ENCODE measurements around the gene PDE4DIP. TPM values are rescaled to one million over a fixed set of nuclear protein-coding genes. Genes with fewer than 3 reads are reported as not detected.
"Not testable (repeated sequence)": the region's sequence is repeated elsewhere in the genome, so short reads cannot be mapped to it uniquely, and the experiment has no call there.

Gene PDE4DIP
- polyA plus RNA-seq, 1 experiment = 95.8 TPM

DNA sequence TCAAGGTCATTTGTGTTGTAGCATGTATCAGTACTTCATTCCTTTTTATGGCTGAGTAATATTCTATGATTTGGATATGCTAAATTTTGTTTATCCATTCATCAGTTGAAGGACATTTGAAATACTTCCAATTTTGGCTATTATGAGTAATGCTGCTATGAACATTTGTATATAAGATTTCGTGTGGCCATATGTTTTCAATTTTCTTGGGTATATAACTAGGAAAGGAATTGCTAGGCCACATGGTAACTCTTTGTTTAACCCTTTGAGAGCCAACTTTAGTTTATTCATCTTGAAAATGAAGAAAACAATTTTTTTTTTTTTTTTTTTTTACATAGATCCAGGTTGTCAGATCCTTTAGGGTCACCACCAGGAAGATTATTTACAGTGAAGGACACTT is 37.0 kb downstream of the PDE4DIP start:
- POLR2A ChIA-PET; DNase-seq (ENCODE audit: low read depth, low spot score); H3K27ac ChIP-seq (ENCODE audit: low read depth, low read length); H3K9me3 ChIP-seq (ENCODE audit: control insufficient read depth, insufficient read depth, low read length); CTCF ChIA-PET; H3K4me3 ChIP-seq (ENCODE audit: low read depth, low read length); H3K27me3 ChIP-seq (ENCODE audit: control insufficient read depth, insufficient read depth, low read length): not testable (repeated sequence)

DNA sequence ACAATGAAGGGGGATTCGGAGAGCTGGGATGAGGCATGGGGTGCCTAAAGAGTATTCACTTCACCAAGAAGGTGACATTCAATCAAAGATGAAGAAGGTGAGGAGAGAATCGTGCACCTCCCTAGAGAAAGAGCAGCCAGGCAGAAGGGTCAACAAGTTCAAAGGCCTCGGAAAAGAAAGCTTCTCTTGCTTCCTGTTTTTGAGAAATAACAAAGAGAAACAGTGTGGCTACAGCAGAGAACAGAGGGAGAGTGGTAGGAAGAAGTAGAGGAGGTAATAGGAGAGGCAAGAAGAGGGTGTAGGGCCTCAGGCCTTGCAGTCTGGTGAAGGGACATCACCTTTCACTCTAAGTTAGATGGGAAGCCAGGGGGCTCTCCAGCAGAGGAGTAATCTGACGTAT is 41.0 kb downstream of the PDE4DIP start:
- POLR2A ChIA-PET; H3K9me3 ChIP-seq (ENCODE audit: control insufficient read depth, insufficient read depth, low read length); H3K27me3 ChIP-seq (ENCODE audit: control insufficient read depth, insufficient read depth, low read length); H3K4me3 ChIP-seq (ENCODE audit: low read depth, low read length); CTCF ChIA-PET; H3K27ac ChIP-seq (ENCODE audit: low read depth, low read length); DNase-seq (ENCODE audit: low read depth, low spot score): not testable (repeated sequence)

DNA sequence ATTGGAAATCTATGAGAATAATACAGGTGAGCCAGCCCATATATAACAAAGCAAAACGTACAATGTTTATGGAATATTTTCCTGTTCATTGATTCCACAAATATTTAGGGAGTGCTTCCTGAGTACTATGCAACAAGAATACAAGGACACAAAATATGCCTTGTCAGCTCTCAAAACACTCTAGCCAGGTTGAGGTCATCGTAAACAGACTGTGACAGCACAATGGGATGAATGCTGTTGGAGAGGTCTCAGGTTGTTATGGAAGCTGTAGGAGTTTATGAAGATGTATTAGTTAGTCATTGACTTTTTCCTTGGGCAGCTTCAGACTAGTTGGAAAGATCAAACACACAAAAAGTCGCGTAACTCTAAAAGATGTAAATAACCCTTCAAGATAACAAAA is 42.1 kb downstream of the PDE4DIP start:
- H3K27me3 ChIP-seq (ENCODE audit: control insufficient read depth, insufficient read depth, low read length); POLR2A ChIA-PET; DNase-seq (ENCODE audit: low read depth, low spot score); CTCF ChIA-PET; H3K27ac ChIP-seq (ENCODE audit: low read depth, low read length); H3K9me3 ChIP-seq (ENCODE audit: control insufficient read depth, insufficient read depth, low read length); H3K4me3 ChIP-seq (ENCODE audit: low read depth, low read length): not testable (repeated sequence)

DNA sequence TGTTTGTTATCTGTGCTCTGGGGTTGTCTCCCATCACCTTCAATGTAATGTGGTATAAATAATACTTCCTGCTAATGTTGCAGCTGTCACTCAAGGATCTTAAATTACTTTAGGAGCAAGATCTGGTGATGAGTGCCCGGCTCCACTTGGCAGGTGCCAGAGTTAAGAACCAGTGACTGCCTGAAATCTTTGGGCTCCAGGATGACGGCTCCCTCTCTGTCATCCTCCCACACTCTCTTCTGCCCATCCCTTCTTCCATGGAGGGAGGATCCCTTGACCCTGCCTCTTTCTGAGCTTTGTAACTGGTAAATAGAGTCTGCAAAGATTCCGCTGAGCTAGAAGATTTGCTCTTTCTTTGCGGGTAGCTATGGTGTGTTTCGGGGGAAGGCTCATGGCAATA is 44.4 kb downstream of the PDE4DIP start:
- CTCF ChIA-PET; H3K9me3 ChIP-seq (ENCODE audit: control insufficient read depth, insufficient read depth, low read length); POLR2A ChIA-PET; DNase-seq (ENCODE audit: low read depth, low spot score); H3K4me3 ChIP-seq (ENCODE audit: low read depth, low read length); H3K27ac ChIP-seq (ENCODE audit: low read depth, low read length); H3K27me3 ChIP-seq (ENCODE audit: control insufficient read depth, insufficient read depth, low read length): not testable (repeated sequence)

DNA sequence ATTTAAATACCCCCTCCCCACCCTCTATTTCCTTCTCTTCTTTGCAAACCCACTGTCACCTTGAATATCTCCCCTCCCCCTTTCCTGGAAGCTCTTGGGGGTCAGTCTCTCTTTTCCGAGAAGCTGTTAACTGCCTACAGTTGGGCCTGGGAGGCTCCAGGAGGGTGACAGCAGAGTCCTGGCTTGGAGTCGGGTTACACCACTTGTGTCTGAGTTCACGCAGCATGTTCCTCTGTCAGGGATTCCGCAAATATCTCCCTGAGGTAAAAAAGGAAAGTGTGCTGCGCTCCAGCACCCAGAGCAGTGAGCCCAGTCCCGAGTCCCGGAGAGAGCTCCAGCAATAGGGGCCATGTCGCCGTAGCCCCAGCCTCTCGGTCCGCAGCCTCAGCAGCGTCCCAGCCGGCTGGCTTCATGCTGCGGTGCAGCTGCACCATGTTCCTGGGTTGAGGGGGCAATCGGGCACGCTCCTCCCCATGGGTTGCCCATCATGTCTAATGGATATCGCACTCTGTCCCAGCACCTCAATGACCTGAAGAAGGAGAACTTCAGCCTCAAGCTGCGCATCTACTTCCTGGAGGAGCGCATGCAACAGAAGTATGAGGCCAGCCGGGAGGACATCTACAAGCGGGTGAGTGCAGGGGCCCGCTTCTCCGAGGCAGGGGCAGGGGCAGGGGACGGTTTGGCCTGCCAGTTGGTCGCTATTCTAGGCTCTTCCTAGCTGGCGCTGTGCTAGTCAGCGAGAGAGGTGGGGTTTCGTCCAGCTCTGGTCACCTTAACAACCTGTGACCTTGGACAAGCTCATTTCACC is 45.2 kb downstream of the PDE4DIP start:
- H3K4me3 ChIP-seq (ENCODE audit: low read depth, low read length); DNase-seq (ENCODE audit: low read depth, low spot score); H3K9me3 ChIP-seq (ENCODE audit: control insufficient read depth, insufficient read depth, low read length); CTCF ChIA-PET; H3K27ac ChIP-seq (ENCODE audit: low read depth, low read length); H3K27me3 ChIP-seq (ENCODE audit: control insufficient read depth, insufficient read depth, low read length); POLR2A ChIA-PET: not testable (repeated sequence)

DNA sequence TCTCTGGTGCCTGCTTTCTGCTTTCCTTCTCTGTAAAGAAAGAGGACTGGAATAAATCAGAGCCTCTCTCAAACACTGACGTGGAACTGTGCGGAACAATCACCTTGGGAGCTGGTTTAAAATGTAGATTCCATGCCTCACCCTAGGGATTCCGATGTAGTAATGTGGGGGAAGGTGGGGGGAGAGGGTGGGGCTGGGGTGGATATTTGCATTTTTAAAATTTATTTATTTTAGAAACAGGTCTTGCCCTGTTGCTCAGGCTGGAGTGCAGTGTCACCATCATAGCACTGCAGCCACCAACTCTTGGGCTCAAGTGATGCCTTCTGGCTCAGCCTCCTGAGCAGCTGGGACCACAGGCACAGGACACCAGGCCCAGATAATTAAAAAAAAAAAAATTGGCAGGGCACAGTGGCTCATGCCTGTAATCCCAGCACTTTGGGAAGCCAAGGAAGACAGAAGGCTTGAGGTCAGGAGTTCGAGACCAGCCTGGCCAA is 45.9 kb downstream of the PDE4DIP start:
- H3K4me3 ChIP-seq (ENCODE audit: low read depth, low read length); H3K27me3 ChIP-seq (ENCODE audit: control insufficient read depth, insufficient read depth, low read length); H3K27ac ChIP-seq (ENCODE audit: low read depth, low read length); POLR2A ChIA-PET; H3K9me3 ChIP-seq (ENCODE audit: control insufficient read depth, insufficient read depth, low read length); CTCF ChIA-PET; DNase-seq (ENCODE audit: low read depth, low spot score): not testable (repeated sequence)

DNA sequence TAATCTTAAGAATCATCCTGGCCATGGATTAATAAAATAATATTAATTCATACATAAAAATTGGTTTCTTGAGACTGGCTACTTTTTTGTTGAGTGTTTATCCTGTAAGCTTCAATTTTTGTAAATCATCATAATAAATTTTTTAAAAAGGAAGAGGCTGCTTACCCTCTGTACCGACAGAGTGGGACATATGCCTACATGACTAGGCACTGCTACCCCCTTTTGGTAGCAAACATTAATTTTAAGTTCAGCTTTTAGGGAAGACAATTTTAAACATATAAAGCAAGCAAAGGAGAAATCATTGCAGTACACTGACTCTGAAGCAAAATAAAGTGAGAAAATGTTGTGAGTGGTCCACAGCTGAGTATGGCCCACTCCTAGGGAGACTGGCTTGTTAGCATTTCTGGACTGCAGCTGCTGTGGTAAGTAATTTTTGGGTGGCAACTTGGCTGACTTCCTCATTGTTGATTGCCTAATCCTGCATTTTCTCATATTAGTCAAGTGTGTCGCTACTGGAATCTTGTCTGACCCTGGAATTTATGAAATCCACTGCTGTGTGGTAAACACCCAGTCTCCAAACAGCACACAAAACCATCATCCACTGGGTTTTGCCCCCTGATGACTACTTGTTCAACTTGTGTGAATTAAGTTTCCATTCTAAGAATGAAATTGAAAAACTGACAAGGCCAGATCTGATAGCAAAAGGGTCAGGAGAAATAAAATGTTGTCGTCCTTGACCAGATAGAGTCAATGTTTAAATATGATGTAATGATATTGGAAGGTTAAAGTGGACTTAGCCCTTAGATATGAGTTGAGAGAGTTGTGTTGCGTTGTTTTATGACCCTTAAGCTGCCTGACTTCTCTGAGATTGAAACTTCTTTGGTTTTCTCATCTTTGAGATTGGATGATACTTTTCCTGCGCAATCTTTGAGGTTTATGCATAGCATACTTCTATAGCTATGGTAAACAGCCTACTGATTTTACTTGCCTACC is 50.4 kb downstream of the PDE4DIP start:
- H3K9me3 ChIP-seq (ENCODE audit: control insufficient read depth, insufficient read depth, low read length); H3K4me3 ChIP-seq (ENCODE audit: low read depth, low read length); DNase-seq (ENCODE audit: low read depth, low spot score); CTCF ChIA-PET; H3K27ac ChIP-seq (ENCODE audit: low read depth, low read length); POLR2A ChIA-PET; H3K27me3 ChIP-seq (ENCODE audit: control insufficient read depth, insufficient read depth, low read length): not testable (repeated sequence)

DNA sequence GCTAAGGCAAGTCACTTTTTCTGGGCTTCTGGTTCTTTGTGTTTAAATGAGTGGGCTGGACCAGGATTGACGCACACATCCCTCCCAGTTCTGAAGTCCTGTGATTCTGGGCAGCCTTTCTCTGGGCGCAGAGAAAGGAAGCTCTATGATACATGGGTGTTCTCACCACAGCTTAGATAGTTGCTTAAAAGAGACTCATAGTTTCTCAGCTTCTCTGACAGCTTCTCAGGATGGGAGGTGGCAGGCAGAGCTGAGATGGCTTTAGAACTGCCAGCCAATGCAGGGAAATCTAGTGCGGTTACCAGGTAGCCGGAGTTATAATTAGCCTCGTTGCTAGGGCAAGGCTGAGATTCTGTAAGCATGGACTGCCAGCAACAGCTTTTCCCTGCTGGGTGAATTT is 55.8 kb downstream of the PDE4DIP start:
- H3K27me3 ChIP-seq (ENCODE audit: control insufficient read depth, insufficient read depth, low read length); POLR2A ChIA-PET; H3K4me3 ChIP-seq (ENCODE audit: low read depth, low read length); DNase-seq (ENCODE audit: low read depth, low spot score); H3K9me3 ChIP-seq (ENCODE audit: control insufficient read depth, insufficient read depth, low read length); CTCF ChIA-PET; H3K27ac ChIP-seq (ENCODE audit: low read depth, low read length): not testable (repeated sequence)

DNA sequence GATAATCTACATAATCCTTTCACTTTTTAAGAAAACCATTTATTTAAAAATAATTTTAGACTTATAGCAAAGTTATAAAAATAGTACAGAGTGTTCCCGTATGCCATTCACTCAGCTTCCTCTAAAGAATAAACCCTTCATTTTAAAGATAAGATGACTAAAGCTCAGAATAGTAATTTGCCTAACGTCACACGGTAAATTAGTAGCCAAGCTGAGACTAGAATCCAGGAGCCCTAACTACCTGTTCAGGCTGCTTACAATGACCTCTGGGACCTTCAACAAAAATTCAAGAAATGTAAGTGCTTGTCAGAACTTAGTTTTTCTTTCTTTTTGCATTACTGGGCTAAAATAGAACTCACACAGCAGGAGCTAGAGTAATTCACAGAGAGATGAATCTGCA is 56.5 kb downstream of the PDE4DIP start:
- POLR2A ChIA-PET; H3K4me3 ChIP-seq (ENCODE audit: low read depth, low read length); H3K9me3 ChIP-seq (ENCODE audit: control insufficient read depth, insufficient read depth, low read length); CTCF ChIA-PET; H3K27me3 ChIP-seq (ENCODE audit: control insufficient read depth, insufficient read depth, low read length); H3K27ac ChIP-seq (ENCODE audit: low read depth, low read length); DNase-seq (ENCODE audit: low read depth, low spot score): not testable (repeated sequence)

DNA sequence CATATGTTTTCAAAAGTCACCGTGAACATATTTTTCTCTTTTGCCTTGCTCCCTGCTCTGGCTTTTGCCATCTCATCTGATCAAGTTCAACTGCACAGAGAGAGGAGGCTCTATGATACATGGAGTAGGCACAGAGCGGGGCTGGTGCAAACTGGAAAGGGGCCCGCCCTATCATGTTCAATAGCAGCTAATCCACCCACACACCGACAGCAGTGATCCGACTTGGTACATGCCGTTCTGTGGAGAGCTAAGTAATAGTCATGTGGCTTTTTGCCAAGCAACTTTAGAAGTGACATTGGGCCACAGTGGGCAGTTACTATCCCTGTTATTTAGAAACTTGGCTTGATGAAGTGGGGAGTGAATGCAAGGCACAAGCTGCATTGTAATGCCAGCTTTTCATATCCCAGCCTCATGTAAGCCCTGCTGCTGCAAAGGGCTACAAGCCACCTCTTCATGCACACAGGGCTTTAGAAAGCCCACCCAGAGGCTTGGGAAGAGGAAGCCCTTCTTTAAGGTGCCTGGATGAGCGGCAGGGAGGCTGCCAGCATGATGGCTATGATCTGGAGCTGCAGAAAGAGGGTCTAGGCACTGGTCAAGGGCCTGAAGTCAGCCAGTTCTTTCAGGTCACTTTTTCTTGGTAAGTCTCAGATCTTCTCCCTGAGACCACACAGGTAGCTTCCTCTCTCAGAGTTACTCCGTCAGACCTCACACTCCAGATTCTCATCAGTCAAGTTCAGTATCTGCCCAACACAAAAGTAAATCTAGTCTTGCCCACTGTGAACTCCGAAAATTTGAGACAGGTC is 57.1 kb downstream of the PDE4DIP start:
- H3K27ac ChIP-seq (ENCODE audit: low read depth, low read length); POLR2A ChIA-PET; DNase-seq (ENCODE audit: low read depth, low spot score); H3K27me3 ChIP-seq (ENCODE audit: control insufficient read depth, insufficient read depth, low read length); CTCF ChIA-PET; H3K4me3 ChIP-seq (ENCODE audit: low read depth, low read length); H3K9me3 ChIP-seq (ENCODE audit: control insufficient read depth, insufficient read depth, low read length): not testable (repeated sequence)

DNA sequence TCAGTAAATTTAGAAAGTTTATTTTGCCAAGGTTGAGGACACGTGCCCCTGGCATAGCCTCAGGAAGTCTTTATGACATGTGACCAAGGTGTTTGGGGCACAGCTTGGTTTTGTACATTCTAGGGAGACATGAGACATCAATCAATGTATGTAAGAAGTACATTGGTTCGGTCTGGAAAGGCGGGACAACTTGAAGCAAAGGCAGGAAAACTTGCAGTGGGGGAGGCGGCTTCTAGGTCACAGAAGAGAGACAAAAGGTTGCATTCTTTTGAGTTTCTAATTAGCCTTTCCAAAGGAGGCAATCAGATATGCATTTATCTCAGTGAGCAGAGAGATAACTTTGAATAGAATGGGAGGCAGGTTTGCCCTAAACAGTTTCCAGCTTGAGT is 57.7 kb downstream of the PDE4DIP start:
- CTCF ChIA-PET; H3K9me3 ChIP-seq (ENCODE audit: control insufficient read depth, insufficient read depth, low read length); H3K4me3 ChIP-seq (ENCODE audit: low read depth, low read length); H3K27ac ChIP-seq (ENCODE audit: low read depth, low read length); H3K27me3 ChIP-seq (ENCODE audit: control insufficient read depth, insufficient read depth, low read length); DNase-seq (ENCODE audit: low read depth, low spot score); POLR2A ChIA-PET: not testable (repeated sequence)
